NCI-H460 (cell line): ENCODE results near the gene ENOX1. TPM values are rescaled to one million over a fixed set of nuclear protein-coding genes. Genes with fewer than 3 reads are reported as not detected.

Experiments
- DNase-seq: peaks from one replicate; pipeline ENCODE4 v3.0.0-alpha.2; 2016; ENCODE audit warnings: low read depth; ENCODE audit errors: extremely low read depth
- total RNA-seq: library from RNA; depleted of rRNA; stranded (reverse); fragments of >200 nt; shearing (Covaris generic); gene quantifications from 2 replicates; pipeline ENCODE4 v1.2.3, GENCODE V29; 2014

Gene ENOX1
- total RNA-seq, 1 experiment from 2014 or later = 7.6 TPM

- no peak for DNase-seq
Observed at GRCh38 chr13:43492745-43493144, 294.0 kb downstream of the ENOX1 start.

GRCh38 chr13:43492311-43492710, 294.5 kb downstream of the ENOX1 start:
- DNase-seq = no peak

GRCh38 chr13:43489233-43489632, 297.5 kb downstream of the ENOX1 start:
- no peak for DNase-seq

- no peak for DNase-seq
Observed at GRCh38 chr13:43487885-43488284, 298.9 kb downstream of the ENOX1 start.

- DNase-seq = no peak
Observed at GRCh38 chr13:43487461-43487860, 299.3 kb downstream of the ENOX1 start.

- no peak for DNase-seq
Observed at GRCh38 chr13:43484432-43485225, 302.1 kb downstream of the ENOX1 start.

- no peak for DNase-seq
Observed at GRCh38 chr13:43483930-43484329, 302.8 kb downstream of the ENOX1 start.

GRCh38 chr13:43482641-43483040, 304.1 kb downstream of the ENOX1 start:
- DNase-seq = no peak

GRCh38 chr13:43482026-43482425, 304.7 kb downstream of the ENOX1 start:
- DNase-seq = no peak

GRCh38 chr13:43478902-43479301, 307.9 kb downstream of the ENOX1 start:
- no peak for DNase-seq

GRCh38 chr13:43478211-43478610, 308.6 kb downstream of the ENOX1 start:
- DNase-seq = no peak

- DNase-seq = no peak
Observed at GRCh38 chr13:43475140-43475539, 311.6 kb downstream of the ENOX1 start.

GRCh38 chr13:43473437-43473836, 313.3 kb downstream of the ENOX1 start:
- DNase-seq = no peak

GRCh38 chr13:43472980-43473379, 313.8 kb downstream of the ENOX1 start:
- no peak for DNase-seq

GRCh38 chr13:43472339-43472738, 314.4 kb downstream of the ENOX1 start:
- no peak for DNase-seq

GRCh38 chr13:43470610-43471009, 316.2 kb downstream of the ENOX1 start:
- no peak for DNase-seq

GRCh38 chr13:43469791-43470190, 317.0 kb downstream of the ENOX1 start:
- no peak for DNase-seq

- no peak for DNase-seq
Observed at GRCh38 chr13:43464578-43465264, 322.1 kb downstream of the ENOX1 start.

GRCh38 chr13:43448605-43449336, 338.0 kb downstream of the ENOX1 start:
- no peak for DNase-seq

- no peak for DNase-seq
Observed at GRCh38 chr13:43446126-43446525, 340.6 kb downstream of the ENOX1 start.

GRCh38 chr13:43445668-43446067, 341.1 kb downstream of the ENOX1 start:
- no peak for DNase-seq
